Stimulated activated CD8-positive, alpha-beta memory T cell treated with anti-CD3 and anti-CD28 coated beads, Interleukin-12 subunit alpha, Interleukin-12 subunit beta, amount 100 ng/mL, for 1 hour (primary cell): ENCODE results near the gene CHCHD4.

ENCODE experiments used
- DNase-seq: peaks from one replicate; pipeline ENCODE4 v3.0.0-alpha.2; 2020; ENCODE audit warnings: low read depth

CHCHD4 gene

GRCh38 chr3:14124615-14125192, at the start of gene CHCHD4, which contains the start of gene TMEM43:
TSS of gene CHCHD4 (minus strand) at chr3:14124870. CDS start at chr3:14124676, 194 bp downstream.
TSS of gene TMEM43 (plus strand) at chr3:14125052. CDS start at chr3:14125194, 142 bp downstream.
- DNase-seq: peak; percentile 99

- DNase-seq: no peak
Observed at GRCh38 chr3:14172496-14172895, 47.8 kb upstream of the CHCHD4 start.

- no peak for DNase-seq
Observed at GRCh38 chr3:14170531-14171159, 46.0 kb upstream of the CHCHD4 start.

- DNase-seq: no peak
Observed at GRCh38 chr3:14169871-14170270, 45.2 kb upstream of the CHCHD4 start.

- no peak for DNase-seq
Observed at GRCh38 chr3:14169435-14169834, 44.8 kb upstream of the CHCHD4 start.

GRCh38 chr3:14166877-14167603, 42.4 kb upstream of the CHCHD4 start:
- no peak for DNase-seq

- no peak for DNase-seq
Observed at GRCh38 chr3:14162178-14162577, 37.5 kb upstream of the CHCHD4 start.

GRCh38 chr3:14161282-14161681, 36.6 kb upstream of the CHCHD4 start:
- DNase-seq: no peak

GRCh38 chr3:14159426-14159825, 34.8 kb upstream of the CHCHD4 start:
- no peak for DNase-seq

- DNase-seq: no peak
Observed at GRCh38 chr3:14158370-14158769, 33.7 kb upstream of the CHCHD4 start.

- DNase-seq: no peak
Observed at GRCh38 chr3:14157951-14158350, 33.3 kb upstream of the CHCHD4 start.

GRCh38 chr3:14156843-14157561, 32.3 kb upstream of the CHCHD4 start:
- DNase-seq: no peak

- no peak for DNase-seq
Observed at GRCh38 chr3:14156201-14156600, 31.5 kb upstream of the CHCHD4 start.

GRCh38 chr3:14154895-14155440, 30.3 kb upstream of the CHCHD4 start:
- no peak for DNase-seq

GRCh38 chr3:14154276-14154675, 29.6 kb upstream of the CHCHD4 start:
- no peak for DNase-seq

- no peak for DNase-seq
Observed at GRCh38 chr3:14153663-14154062, 29.0 kb upstream of the CHCHD4 start.

- DNase-seq: no peak
Observed at GRCh38 chr3:14152963-14153355, 28.3 kb upstream of the CHCHD4 start.

GRCh38 chr3:14152233-14152962, 27.7 kb upstream of the CHCHD4 start:
- no peak for DNase-seq

GRCh38 chr3:14151471-14152083, 26.9 kb upstream of the CHCHD4 start:
- DNase-seq: no peak

GRCh38 chr3:14150491-14151230, 26.0 kb upstream of the CHCHD4 start:
- no peak for DNase-seq
